ENCODE results near the gene PTRHD1. TPM values are rescaled to one million over a fixed set of nuclear protein-coding genes. Genes with fewer than 3 reads are reported as not detected.
A peak's percentile ranks its signal among the peaks of the same experiment; 100 is the strongest.

The PTRHD1 gene
- polyA plus RNA-seq, 1 of the 3 experiments (the other 2 are of a cell fraction) = 74.4 TPM

DNA sequence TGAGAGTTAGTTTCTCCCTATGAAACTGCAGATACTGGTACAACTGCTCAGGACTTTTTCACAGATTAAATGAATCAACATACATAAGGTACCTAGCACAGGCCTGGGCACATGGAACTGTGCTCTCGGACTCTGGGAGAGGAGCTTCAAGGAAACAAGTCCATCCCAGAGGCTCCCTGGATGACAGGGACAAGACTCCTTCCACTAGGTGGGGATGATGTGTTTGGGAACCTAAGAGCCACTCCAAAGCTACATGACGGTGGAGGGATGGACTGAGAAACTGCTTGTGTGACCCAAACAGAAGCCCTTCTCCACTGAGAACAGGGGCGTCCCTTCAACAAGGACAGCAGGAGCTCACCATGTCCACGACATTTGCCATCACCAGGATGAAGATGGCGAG is 37.2 kb upstream of the PTRHD1 start:
- H3K4me2 ChIP-seq = no peak overlapping the region
- H3K27ac ChIP-seq (ENCODE audit: low read depth in 2 of 2, low read length in 1 of 2) = no peak overlapping the region
- no peak overlapping the region for H3K4me3 ChIP-seq (ENCODE audit: low read depth in 2 of 2, low read length in 1 of 2)
- no peaks in the 10 kb centered on the region for H3K79me2 ChIP-seq (ENCODE audit: insufficient read depth)
- TF ChIP-seq RAD21 (IDR thresholded peaks at IDR 0.05; ENCODE audit: low read length) = peak; percentile 25
- TF ChIP-seq, protein P1, sequence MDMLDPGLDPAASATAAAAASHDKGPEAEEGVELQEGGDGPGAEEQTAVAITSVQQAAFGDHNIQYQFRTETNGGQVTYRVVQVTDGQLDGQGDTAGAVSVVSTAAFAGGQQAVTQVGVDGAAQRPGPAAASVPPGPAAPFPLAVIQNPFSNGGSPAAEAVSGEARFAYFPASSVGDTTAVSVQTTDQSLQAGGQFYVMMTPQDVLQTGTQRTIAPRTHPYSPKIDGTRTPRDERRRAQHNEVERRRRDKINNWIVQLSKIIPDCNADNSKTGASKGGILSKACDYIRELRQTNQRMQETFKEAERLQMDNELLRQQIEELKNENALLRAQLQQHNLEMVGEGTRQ (IDR thresholded peaks at IDR 0.05; ENCODE audit: borderline replicate concordance, low read depth, low read length) = no peak
- TF ChIP-seq EZH2phosphoT487 (IDR thresholded peaks at IDR 0.05; ENCODE audit: borderline replicate concordance, low read depth) = no peak
- TF ChIP-seq TCF12 (IDR thresholded peaks at IDR 0.05) = no peak
- CTCF ChIA-PET = interaction anchor here (0.9 to 16.7 kb wide), 8 partner anchors 16 to 1006 kb away, joined by 3 to 269 read pairs (median 4); no protein-coding TSS in a partner anchor
- DNase-seq = peak; percentile 41
- peaks cover 7 to 11% of the 10 kb centered on the region in 2 experiments; a peak in 1 of 4 replicates for H3K4me1 ChIP-seq (ENCODE audit: control insufficient read depth in 1 of 2, insufficient read depth in 2 of 2, low read depth in 1 of 2, low read length in 1 of 2)
- no peaks in the 10 kb centered on the region for H3K36me3 ChIP-seq (replicated peaks in 1 of 2; ENCODE audit: control insufficient read depth in 1 of 2, insufficient read depth in 2 of 2, low read length in 1 of 2)
- no peaks in the 10 kb centered on the region for H3K9me3 ChIP-seq
- H3F3A ChIP-seq (replicated peaks; ENCODE audit: insufficient read depth) = peaks cover 12% of the 10 kb centered on the region
- no peaks in the 10 kb centered on the region for H3K27me3 ChIP-seq (ENCODE audit: insufficient read depth)
- no peaks in the 10 kb centered on the region for H4K20me1 ChIP-seq (ENCODE audit: insufficient read depth)
- POLR2A ChIA-PET = interaction anchor here (0.6 kb wide), 1 partner anchor 879 kb away, joined by 3 read pairs; no protein-coding TSS in a partner anchor
- H2AFZ ChIP-seq (ENCODE audit: low read depth) = no peak overlapping the region
- no peaks in the 10 kb centered on the region for H3K9me2 ChIP-seq
- 85% methylated on average over 5 of the region's 5 CpGs for WGBS (ENCODE audit: low lambda C conversion rate)
- no peak overlapping the region for H3K9ac ChIP-seq

DNA sequence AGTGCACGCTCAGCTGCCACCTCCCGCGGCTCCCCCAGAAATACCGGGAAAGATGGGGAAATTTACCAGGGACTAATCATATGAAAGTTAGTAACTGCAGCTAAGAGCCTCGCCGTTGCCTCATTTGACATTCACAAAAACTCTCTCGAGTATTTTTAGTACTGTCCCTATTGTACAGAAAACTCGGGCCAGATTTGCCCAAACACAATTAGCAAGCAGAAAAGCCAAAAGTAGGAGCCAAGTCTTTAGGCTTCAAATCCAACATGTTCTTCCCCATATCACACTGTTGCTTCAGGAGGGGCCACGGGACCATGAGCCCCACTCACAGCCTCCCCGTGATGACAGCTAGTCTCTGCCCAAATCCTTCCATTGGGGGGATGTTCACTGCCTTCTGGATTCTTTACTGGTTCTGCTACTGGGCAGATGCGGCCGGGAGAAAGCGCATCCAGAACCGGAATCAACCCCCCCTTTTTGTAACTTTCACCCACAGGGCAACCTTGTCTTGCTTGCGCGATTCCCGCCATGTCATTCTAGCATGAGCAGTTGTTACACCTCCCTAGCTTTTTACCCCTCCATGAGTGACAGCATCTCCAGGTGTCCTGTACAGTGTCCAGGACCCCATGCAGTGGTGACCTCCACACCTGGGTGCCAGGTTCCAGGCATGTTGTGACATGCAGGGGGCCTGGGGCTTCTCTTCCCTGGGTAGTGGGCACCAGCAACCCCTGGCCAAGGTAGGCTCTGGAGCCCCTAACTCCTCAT is 35.2 kb upstream of the PTRHD1 start:
- Histone ChIP-seq H3K4me1 (ENCODE audit: control insufficient read depth in 1 of 2, insufficient read depth in 2 of 2, low read depth in 1 of 2, low read length in 1 of 2) (peaks cover 7 to 11% of the 10 kb centered on the region in 2 experiments; a peak in 1 of 4 replicates), H3K4me2 (no peak overlapping the region), H3K4me3 (ENCODE audit: low read depth in 2 of 2, low read length in 1 of 2) (no peak overlapping the region), H3K27me3 (ENCODE audit: insufficient read depth) (no peaks in the 10 kb centered on the region), H3K9me2 (no peaks in the 10 kb centered on the region), H3K36me3 (replicated peaks in 1 of 2; ENCODE audit: control insufficient read depth in 1 of 2, insufficient read depth in 2 of 2, low read length in 1 of 2) (peaks cover 2 to 6% of the 10 kb centered on the region in 2 experiments), H4K20me1 (ENCODE audit: insufficient read depth) (no peaks in the 10 kb centered on the region), H3K9me3 (no peaks in the 10 kb centered on the region), H2AFZ (ENCODE audit: low read depth) (no peak overlapping the region), H3K27ac (ENCODE audit: low read depth in 2 of 2, low read length in 1 of 2) (no peak overlapping the region), H3K79me2 (ENCODE audit: insufficient read depth) (no peaks in the 10 kb centered on the region), H3F3A (replicated peaks; ENCODE audit: insufficient read depth) (peaks cover 12% of the 10 kb centered on the region), H3K9ac (no peak overlapping the region)
- 85% methylated on average over 17 of the region's 17 CpGs for WGBS (ENCODE audit: low lambda C conversion rate)
- TF ChIP-seq TCF12 (IDR thresholded peaks at IDR 0.05) = no peak
- TF ChIP-seq MXI1 (IDR thresholded peaks at IDR 0.05; ENCODE audit: low read depth, low read length) = no peak
- TF ChIP-seq, protein P1 (IDR thresholded peaks at IDR 0.05; ENCODE audit: borderline replicate concordance, low read depth, low read length) = no peak
- no peak for TF ChIP-seq FOXJ3 (CRISPR knock-in tag; IDR thresholded peaks at IDR 0.05)
- no peak for TF ChIP-seq FOSL2 (IDR thresholded peaks at IDR 0.05; ENCODE audit: borderline replicate concordance, low read depth)
- TF ChIP-seq, protein P2, sequence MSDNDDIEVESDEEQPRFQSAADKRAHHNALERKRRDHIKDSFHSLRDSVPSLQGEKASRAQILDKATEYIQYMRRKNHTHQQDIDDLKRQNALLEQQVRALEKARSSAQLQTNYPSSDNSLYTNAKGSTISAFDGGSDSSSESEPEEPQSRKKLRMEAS (IDR thresholded peaks at IDR 0.05; ENCODE audit: low read depth) = no peak
- no peak for TF ChIP-seq RXRA (IDR thresholded peaks at IDR 0.05; ENCODE audit: borderline replicate concordance, low read depth)
- POLR2A ChIA-PET = interaction anchor here (1.0 to 1.4 kb wide), 2 partner anchors 35 to 419 kb away, joined by 3 to 7 read pairs; partner anchors contain the start of genes CENPO and PTRHD1
- CTCF ChIA-PET = interaction anchor here (0.7 to 16.7 kb wide), 66 partner anchors 9 to 849 kb away, joined by 3 to 269 read pairs (median 4); partner anchors contain the start of genes ADCY3, CENPO, ITSN2 and NCOA1
- DNase-seq = peak; percentile 36
